SK-N-SH (cell line): ENCODE measurements around the gene CPSF6. TPM values are rescaled to one million over a fixed set of nuclear protein-coding genes. Genes with fewer than 3 reads are reported as not detected.
"Not testable (repeated sequence)": the region's sequence is repeated elsewhere in the genome, so short reads cannot be mapped to it uniquely, and the experiment has no call there.

Experiments used
- CTCF ChIA-PET: fragments of 300-600, 350-600 bp; formaldehyde crosslinking; extraction: SDS; loops from one replicate; lab custom pipeline; 2021; lab: Yijun Ruan, JAX
- POLR2A ChIA-PET: fragments of 350-600 bp; sonication (Branson Sonifier 250); formaldehyde crosslinking; extraction: SDS; loops from one replicate; lab custom pipeline; 2020; ENCODE audit warnings: antibody characterized with exemption, inconsistent platforms; lab: Yijun Ruan, JAX
- DNase-seq: peaks from one replicate; pipeline ENCODE4 v3.0.0; 2012
- H2AFZ ChIP-seq: fragments of 200-600 bp; sonication (generic); 2 replicates; pipeline ENCODE4 v1.8.1; 2016; ENCODE audit warnings: antibody characterized with exemption, mild to moderate bottlenecking, low read depth
- H3F3A ChIP-seq: fragments of 200-600 bp; sonication (generic); replicated peaks from 2 replicates; pipeline ENCODE3; 2016; ENCODE audit warnings: antibody characterized with exemption, mild to moderate bottlenecking; ENCODE audit not compliant: insufficient read depth
- H3K27ac ChIP-seq, 2 experiments: fragments of 200-500 bp in 1 of 2; fragments of 200-600 bp in 1 of 2; sonication (Bioruptor generic) in 1 of 2; sonication (generic), shearing (Covaris generic) in 1 of 2; 2 replicates each; pipeline versions ENCODE4 v1.5.1 to v1.6.1; 2014 to 2016; ENCODE audit warnings: low read depth in 2 of 2, inconsistent platforms in 1 of 2, low read length in 1 of 2, mild to moderate bottlenecking in 1 of 2, mixed read lengths in 1 of 2
- H3K27me3 ChIP-seq: fragments of 200-600 bp; sonication (generic), shearing (Covaris generic); 2 replicates; pipeline ENCODE4 v1.6.1; 2016; ENCODE audit warnings: mixed run types; ENCODE audit not compliant: insufficient read depth
- H3K36me3 ChIP-seq, 2 experiments: fragments of 200-500 bp in 1 of 2; fragments of 200-600 bp in 1 of 2; sonication (Bioruptor generic) in 1 of 2; sonication (generic) in 1 of 2; replicated peaks in 1 of 2; 2 replicates each; pipeline versions ENCODE3 to v1.5.1; 2014 to 2016; ENCODE audit warnings: low read length in 1 of 2, mild to moderate bottlenecking in 1 of 2; ENCODE audit not compliant: insufficient read depth in 2 of 2, control insufficient read depth in 1 of 2
- H3K4me1 ChIP-seq, 2 experiments: fragments of 200-500 bp in 1 of 2; fragments of 200-600 bp in 1 of 2; sonication (Bioruptor generic) in 1 of 2; sonication (generic), shearing (Covaris generic) in 1 of 2; 2 replicates each; pipeline versions ENCODE4 v1.5.1 to v1.6.1; 2014 to 2016; ENCODE audit warnings: low read depth in 1 of 2, low read length in 1 of 2, mixed run types in 1 of 2; ENCODE audit not compliant: insufficient read depth in 2 of 2, control insufficient read depth in 1 of 2
- H3K4me2 ChIP-seq: fragments of 200-600 bp; sonication (generic), shearing (Covaris generic); 2 replicates; pipeline ENCODE4 v1.6.1; 2017; ENCODE audit warnings: mixed run types
- H3K4me3 ChIP-seq, 2 experiments: fragments of 200-500 bp in 1 of 2; fragments of 200-600 bp in 1 of 2; sonication (Bioruptor generic) in 1 of 2; sonication (generic), shearing (Covaris generic) in 1 of 2; 2 replicates each; pipeline versions ENCODE4 v1.5.1 to v1.8.1; 2014 to 2016; ENCODE audit warnings: low read depth in 2 of 2, inconsistent platforms in 1 of 2, low read length in 1 of 2, mild to moderate bottlenecking in 1 of 2, mixed read lengths in 1 of 2, moderate library complexity in 1 of 2
- H3K79me2 ChIP-seq: fragments of 200-600 bp; sonication (generic); 2 replicates; pipeline ENCODE4 v1.8.1; 2017; ENCODE audit warnings: mild to moderate bottlenecking; ENCODE audit not compliant: insufficient read depth
- H3K9ac ChIP-seq: fragments of 200-600 bp; sonication (generic); 2 replicates; pipeline ENCODE4 v1.6.1; 2017; ENCODE audit warnings: mixed run types
- H3K9me2 ChIP-seq: fragments of 200-600 bp; sonication (generic); 2 replicates; pipeline ENCODE4 v1.6.1; 2017; ENCODE audit warnings: mixed run types
- H3K9me3 ChIP-seq: fragments of 200-600 bp; sonication (generic); 2 replicates; pipeline ENCODE4 v1.6.1; 2017; ENCODE audit warnings: mixed run types, mild to moderate bottlenecking, moderate library complexity
- H4K20me1 ChIP-seq: fragments of 200-600 bp; sonication (generic); 2 replicates; pipeline ENCODE4 v1.6.1; 2017; ENCODE audit warnings: mild to moderate bottlenecking, mixed run types; ENCODE audit not compliant: insufficient read depth
- CTCF ChIP-seq: fragments of 200-600 bp; sonication (generic); IDR thresholded peaks from 2 replicates; pipeline ENCODE4 v1.6.1; 2017; ENCODE audit warnings: antibody characterized with exemption, mild to moderate bottlenecking, moderate library complexity
- EP300 ChIP-seq, 2 experiments: IDR thresholded peaks; 2 replicates each; pipeline versions ENCODE4 v1.4.0 to v1.6.1; 2012; ENCODE audit warnings: borderline replicate concordance in 1 of 2, low read depth in 1 of 2, low read length in 1 of 2
- IRF3 ChIP-seq: fragments of 150-350 bp; IDR thresholded peaks from 2 replicates; pipeline ENCODE4 v1.6.1; 2016; ENCODE audit warnings: mild to moderate bottlenecking, low read depth, low read length
- MEF2A ChIP-seq: IDR thresholded peaks from 2 replicates; pipeline ENCODE4 v1.4.0; 2012; ENCODE audit warnings: low read depth, borderline replicate concordance
- MXI1 ChIP-seq: IDR thresholded peaks from 2 replicates; pipeline ENCODE4 v1.6.1; 2012; ENCODE audit warnings: mild to moderate bottlenecking, low read depth, low read length, improper control_type of control experiment
- REST ChIP-seq: IDR thresholded peaks from 2 replicates; pipeline ENCODE4 v1.6.1; 2012; ENCODE audit warnings: mild to moderate bottlenecking, low read depth, low read length, moderate library complexity
- TAF1 ChIP-seq: IDR thresholded peaks from 2 replicates; pipeline ENCODE4 v1.6.1; 2012; ENCODE audit warnings: low read depth, mild to moderate bottlenecking, low read length, moderate library complexity, borderline replicate concordance
- USF1 ChIP-seq: IDR thresholded peaks from 2 replicates; pipeline ENCODE4 v1.4.0; 2012; ENCODE audit warnings: low read depth, borderline replicate concordance
- WGBS: methylation state at CpG from one replicate; pipeline ENCODE4 v1.1.6; 2017; ENCODE audit warnings: low lambda C conversion rate; 5-methylcytosine and 5-hydroxymethylcytosine counted together
- polyA plus RNA-seq, 3 experiments: library from polyadenylated mRNA; depleted of rRNA; stranded (reverse); fragments of >200 nt; gene quantifications; 2 replicates each; pipeline ENCODE4 v1.2.3, GENCODE V29; 2012

CPSF6 gene
- polyA plus RNA-seq, 1 of the 3 experiments (the other 2 are of a cell fraction) = 84.1 TPM

- TF ChIP-seq USF1 (no peak), MEF2A (no peak; the same call in 1 of the 2 replicates), MXI1 (peak; percentile 75; the same call in 1 of the 2 replicates), EP300 (IDR thresholded peaks at IDR 0.05; ENCODE audit: borderline replicate concordance in 1 of 2, low read depth in 1 of 2, low read length in 1 of 2) (peak; percentile 6 to 57; a peak in 1 of 4 replicates), REST (no peak), IRF3 (no peak)
Observed at GRCh38 chr12:69239352-69239921, at the start of gene CPSF6 (continued).

- H3K9me3 ChIP-seq = peaks cover under 1% of the 10 kb centered on the region; the same call in 1 of the 2 replicates
- no peaks in the 10 kb centered on the region for H4K20me1 ChIP-seq
- no peaks in the 10 kb centered on the region for H3K9me2 ChIP-seq
- H3K27ac ChIP-seq = no peak overlapping the region
- H3K79me2 ChIP-seq = no peaks in the 10 kb centered on the region
- CTCF ChIA-PET = interaction anchor here (1.0 to 1.9 kb wide), 6 partner anchors 14 to 87 kb away, joined by 3 to 5 read pairs (median 4); no protein-coding TSS in a partner anchor
- H3K9ac ChIP-seq = no peak overlapping the region
- no peaks in the 10 kb centered on the region for H3K36me3 ChIP-seq
- H3K4me3 ChIP-seq = no peak overlapping the region
- POLR2A ChIA-PET = no interaction called here
- H3K4me2 ChIP-seq = no peak overlapping the region
- no peaks in the 10 kb centered on the region for H3F3A ChIP-seq
- DNase-seq = no peak
- no peaks in the 10 kb centered on the region for H3K4me1 ChIP-seq
- H3K27me3 ChIP-seq = no peaks in the 10 kb centered on the region
- 4% methylated on average over 4 of the region's 4 CpGs for WGBS
- no peak overlapping the region for H2AFZ ChIP-seq
- TF ChIP-seq TAF1 (no peak), CTCF (peak; percentile 37)
Observed at GRCh38 chr12:69196302-69197288, 42.8 kb upstream of the CPSF6 start.

GRCh38 chr12:69199976-69200375, 39.4 kb upstream of the CPSF6 start:
- H3K9me2 ChIP-seq, H3K79me2 ChIP-seq, H3K9ac ChIP-seq, H4K20me1 ChIP-seq, H2AFZ ChIP-seq, H3K4me3 ChIP-seq, H3K27me3 ChIP-seq, H3K9me3 ChIP-seq, DNase-seq, H3K4me2 ChIP-seq, H3F3A ChIP-seq, H3K27ac ChIP-seq, H3K36me3 ChIP-seq, POLR2A ChIA-PET, CTCF ChIA-PET, H3K4me1 ChIP-seq: not testable (repeated sequence)
- 33% methylated on average over 1 of the region's 1 CpG for WGBS
